GM08714 (cell line): Measurements from ENCODE around the gene ABCC8.

ENCODE experiments used
- H3K4me3 ChIP-seq: fragments of 200-500 bp; sonication (Bioruptor generic); 2 replicates; pipeline ENCODE4 v1.5.1; 2014; ENCODE audit warnings: mild to moderate bottlenecking, low read length, inconsistent platforms
- ZNF274 ChIP-seq: IDR thresholded peaks from 2 replicates; pipeline ENCODE4 v1.6.1; 2012; ENCODE audit warnings: mild to moderate bottlenecking, low read depth, low read length

The ABCC8 gene

GRCh38 chr11:17401841-17402240 is 74.8 kb downstream of the ABCC8 start:
- H3K4me3 ChIP-seq: no peak overlapping the region
- TF ChIP-seq ZNF274: no peak

- TF ChIP-seq ZNF274: no peak
- no peak overlapping the region for H3K4me3 ChIP-seq
Measured at GRCh38 chr11:17401316-17401715, 75.3 kb downstream of the ABCC8 start.

GRCh38 chr11:17400048-17400775 is 76.4 kb downstream of the ABCC8 start:
- no peak for TF ChIP-seq ZNF274
- no peak overlapping the region for H3K4me3 ChIP-seq

GRCh38 chr11:17399236-17399635 is 77.4 kb downstream of the ABCC8 start:
- H3K4me3 ChIP-seq: no peak overlapping the region
- TF ChIP-seq ZNF274: no peak

GRCh38 chr11:17397311-17398002 is 79.2 kb downstream of the ABCC8 start:
- TF ChIP-seq ZNF274: no peak
- H3K4me3 ChIP-seq: no peak overlapping the region

- no peak overlapping the region for H3K4me3 ChIP-seq
- no peak for TF ChIP-seq ZNF274
Measured at GRCh38 chr11:17396598-17397310, 79.9 kb downstream of the ABCC8 start.

GRCh38 chr11:17395978-17396377 is 80.7 kb downstream of the ABCC8 start:
- H3K4me3 ChIP-seq: no peak overlapping the region
- no peak for TF ChIP-seq ZNF274

GRCh38 chr11:17395554-17395961 is 81.1 kb downstream of the ABCC8 start:
- TF ChIP-seq ZNF274: no peak
- no peak overlapping the region for H3K4me3 ChIP-seq

- no peak overlapping the region for H3K4me3 ChIP-seq
- no peak for TF ChIP-seq ZNF274
Measured at GRCh38 chr11:17394743-17395390, 81.8 kb downstream of the ABCC8 start.

GRCh38 chr11:17393472-17393871 is 83.2 kb downstream of the ABCC8 start:
- TF ChIP-seq ZNF274: no peak
- H3K4me3 ChIP-seq: no peak overlapping the region

GRCh38 chr11:17392872-17393271 is 83.8 kb downstream of the ABCC8 start:
- TF ChIP-seq ZNF274: no peak
- H3K4me3 ChIP-seq: no peak overlapping the region

GRCh38 chr11:17391493-17392355 is 84.9 kb downstream of the ABCC8 start:
- TF ChIP-seq ZNF274: no peak
- H3K4me3 ChIP-seq: no peak overlapping the region

GRCh38 chr11:17389957-17390649 is 86.5 kb downstream of the ABCC8 start:
- no peak overlapping the region for H3K4me3 ChIP-seq
- TF ChIP-seq ZNF274: no peak
